22Rv1 (cell line): ENCODE measurements around the gene TPM2.

Experiments used
- H3K27ac ChIP-seq: fragments of 450-650 bp; 2 replicates; pipeline ENCODE4 v1.5.1; 2017
- CTCF ChIP-seq: fragments of 450-650 bp; IDR thresholded peaks from 2 replicates; pipeline ENCODE4 v1.5.1; 2017; ENCODE audit warnings: mild to moderate bottlenecking
- ZFX ChIP-seq: fragments of 450-650 bp; IDR thresholded peaks from 2 replicates; pipeline ENCODE4 v1.6.1; 2017; ENCODE audit warnings: antibody characterized with exemption, borderline replicate concordance

Gene TPM2

DNA sequence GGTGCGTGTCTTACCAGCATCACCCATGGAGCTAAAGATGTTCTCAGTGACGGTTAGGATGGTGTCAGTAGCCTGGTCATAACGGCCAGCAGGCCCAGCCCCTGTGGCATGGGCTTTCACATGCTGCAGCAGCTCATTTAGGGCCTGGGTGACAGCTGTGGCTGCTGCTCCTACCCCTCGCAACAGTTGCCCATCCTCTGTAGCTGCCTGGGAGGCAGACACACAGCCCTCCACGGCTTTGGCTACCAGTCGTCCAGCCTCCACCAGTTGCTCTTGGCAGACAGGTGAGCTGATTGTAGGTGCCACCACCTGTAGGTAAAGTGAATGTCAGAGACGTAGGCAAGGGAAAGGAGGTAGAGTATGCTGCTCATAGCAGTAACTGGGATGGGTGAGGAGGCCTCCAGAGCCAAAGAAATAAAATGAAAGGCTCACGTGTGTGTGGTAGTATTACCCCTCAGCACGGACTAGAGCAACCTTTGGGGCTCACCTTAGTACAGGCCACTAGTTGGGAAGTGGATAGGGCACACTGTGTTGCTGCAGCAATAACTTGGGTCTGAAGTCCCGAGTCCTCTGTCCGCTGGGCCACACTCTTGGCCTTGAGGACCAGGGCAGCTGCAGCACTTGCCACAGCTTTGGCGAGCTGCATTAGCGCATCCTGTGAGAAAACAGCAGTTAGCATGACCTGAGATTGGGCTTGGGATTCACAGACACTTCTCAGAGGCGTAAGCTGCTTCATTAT lies 27.6 kb upstream of the TPM2 start:
- H3K27ac ChIP-seq, result no peak overlapping the region
- TF ChIP-seq ZFX (no peak), CTCF (no peak)

- TF ChIP-seq ZFX (no peak), CTCF (no peak)
- no peak overlapping the region for H3K27ac ChIP-seq
Observed at GRCh38 chr9:35716230-35716629, 26.5 kb upstream of the TPM2 start.

DNA sequence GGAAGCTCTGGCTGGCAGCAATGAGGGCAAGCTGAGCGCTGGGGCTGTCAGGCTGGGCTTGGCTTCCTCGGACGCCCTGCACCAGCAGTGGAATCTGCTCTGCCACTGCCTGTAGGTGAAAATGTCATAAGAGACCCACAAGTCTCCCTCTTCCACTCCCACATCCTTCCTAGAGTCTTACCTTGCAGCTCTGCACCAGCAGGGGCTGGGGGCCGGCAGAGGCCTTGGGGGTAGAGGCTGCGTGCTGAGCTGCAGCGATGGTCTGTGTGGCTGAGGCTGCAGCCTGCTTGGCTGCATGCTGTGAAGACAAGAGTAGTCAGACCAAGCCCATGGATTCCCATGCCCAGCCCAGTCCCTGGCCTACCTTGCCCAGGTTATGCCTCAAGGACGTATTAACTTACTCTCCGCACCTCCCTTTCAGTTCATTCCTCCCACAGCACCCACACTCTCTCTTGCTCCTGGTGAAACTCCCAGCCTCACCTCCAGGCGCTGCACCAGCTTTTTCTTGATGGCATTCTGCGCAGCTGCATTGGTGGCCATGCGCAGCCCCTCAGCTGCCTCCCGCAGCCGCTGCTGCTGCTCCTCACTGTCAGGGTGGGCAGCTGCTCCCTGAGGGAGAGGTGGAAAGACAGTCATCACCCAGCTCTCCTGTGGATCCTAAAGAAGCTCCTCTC lies 25.0 kb upstream of the TPM2 start:
- TF ChIP-seq CTCF (no peak), ZFX (no peak)
- H3K27ac ChIP-seq, result no peak overlapping the region

GRCh38 chr9:35714123-35714522 lies 24.4 kb upstream of the TPM2 start:
- TF ChIP-seq CTCF (no peak), ZFX (no peak)

DNA sequence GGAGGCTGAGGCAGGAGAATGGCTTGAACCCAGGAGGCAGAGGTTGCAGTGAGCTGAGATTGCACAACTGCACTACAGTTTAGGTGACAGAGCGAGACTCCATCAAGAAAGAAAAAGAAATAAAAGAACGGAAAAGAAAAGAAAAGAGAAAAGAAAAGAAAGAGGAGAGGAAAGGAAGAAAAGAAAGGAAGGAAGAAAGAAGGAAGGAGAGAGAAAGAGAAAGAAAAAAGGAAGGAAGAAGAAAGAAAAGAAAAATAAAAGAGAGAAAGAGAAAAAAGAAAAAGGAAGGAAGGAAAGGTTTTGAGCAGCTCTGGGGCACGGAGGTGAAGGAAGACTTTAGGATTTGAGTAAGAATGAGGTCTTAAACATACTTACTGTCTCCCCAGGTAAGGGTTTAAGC lies 23.9 kb upstream of the TPM2 start:
- TF ChIP-seq CTCF (no peak), ZFX (no peak)
- no peak overlapping the region for H3K27ac ChIP-seq

More at GRCh38 chr9:35714123-35714522, 24.4 kb upstream of the TPM2 start:
- H3K27ac ChIP-seq, result no peak overlapping the region

GRCh38 chr9:35712762-35713400 lies 23.2 kb upstream of the TPM2 start:
- TF ChIP-seq ZFX (no peak), CTCF (no peak)

More at GRCh38 chr9:35712762-35713400, 23.2 kb upstream of the TPM2 start:
- H3K27ac ChIP-seq, result no peak overlapping the region
